Skeletal muscle satellite cell (primary cell): ENCODE results near the gene WWOX.

Experiments used
- H3K27me3 ChIP-seq: 2 replicates; pipeline ENCODE4 v1.7.0; 2013; ENCODE audit warnings: low read length; ENCODE audit not compliant: control insufficient read depth, insufficient read depth
- H3K36me3 ChIP-seq: 2 replicates; pipeline ENCODE4 v1.7.0; 2013; ENCODE audit warnings: mild to moderate bottlenecking, control low read depth, low read length; ENCODE audit not compliant: insufficient read depth
- H3K4me1 ChIP-seq: 2 replicates; pipeline ENCODE4 v1.7.0; 2013; ENCODE audit warnings: low read length; ENCODE audit not compliant: control insufficient read depth, insufficient read depth
- H3K4me2 ChIP-seq: 2 replicates; pipeline ENCODE4 v1.7.0; 2013; ENCODE audit warnings: mild to moderate bottlenecking, low read length
- H3K4me3 ChIP-seq: 2 replicates; pipeline ENCODE4 v1.7.0; 2013; ENCODE audit warnings: low read length
- H3K9ac ChIP-seq: 2 replicates; pipeline ENCODE4 v1.7.0; 2013; ENCODE audit warnings: mild to moderate bottlenecking, low read depth, low read length, moderate library complexity
- H3K9me3 ChIP-seq: replicated peaks from 2 replicates; pipeline ENCODE4 v1.7.0; 2013; ENCODE audit warnings: mild to moderate bottlenecking, control low read depth, low read length

WWOX gene

GRCh38 chr16:79137426-79137939 is 1038.0 kb downstream of the WWOX start:
- Histone ChIP-seq H3K9me3 (no peaks in the 10 kb centered on the region), H3K4me3 (no peak overlapping the region), H3K9ac (no peak overlapping the region), H3K4me2 (no peak overlapping the region), H3K27me3 (no peaks in the 10 kb centered on the region), H3K4me1 (no peaks in the 10 kb centered on the region), H3K36me3 (no peaks in the 10 kb centered on the region)

- Histone ChIP-seq H3K27me3 (no peaks in the 10 kb centered on the region), H3K9me3 (no peaks in the 10 kb centered on the region), H3K36me3 (no peaks in the 10 kb centered on the region), H3K9ac (no peak overlapping the region), H3K4me1 (no peaks in the 10 kb centered on the region), H3K4me3 (no peak overlapping the region), H3K4me2 (no peak overlapping the region)
Observed at GRCh38 chr16:79139799-79140198, 1040.3 kb downstream of the WWOX start.

GRCh38 chr16:79143026-79143425 is 1043.6 kb downstream of the WWOX start:
- Histone ChIP-seq H3K27me3 (no peaks in the 10 kb centered on the region), H3K4me3 (no peak overlapping the region), H3K9me3 (no peaks in the 10 kb centered on the region), H3K36me3 (no peaks in the 10 kb centered on the region), H3K9ac (no peak overlapping the region), H3K4me2 (no peak overlapping the region), H3K4me1 (no peaks in the 10 kb centered on the region)

- no peak overlapping the region for H3K4me3 ChIP-seq
- no peak overlapping the region for H3K4me2 ChIP-seq
- H3K36me3 ChIP-seq = no peaks in the 10 kb centered on the region
- H3K27me3 ChIP-seq = no peaks in the 10 kb centered on the region
- peaks cover 4% of the 10 kb centered on the region for H3K9me3 ChIP-seq
- no peaks in the 10 kb centered on the region for H3K4me1 ChIP-seq
- no peak overlapping the region for H3K9ac ChIP-seq
Observed at GRCh38 chr16:79150151-79150550, 1050.7 kb downstream of the WWOX start.

GRCh38 chr16:79150632-79151310 is 1051.3 kb downstream of the WWOX start:
- Histone ChIP-seq H3K27me3 (no peaks in the 10 kb centered on the region), H3K4me2 (no peak overlapping the region), H3K4me3 (no peak overlapping the region), H3K4me1 (no peaks in the 10 kb centered on the region), H3K9ac (no peak overlapping the region), H3K36me3 (no peaks in the 10 kb centered on the region), H3K9me3 (peaks cover 4% of the 10 kb centered on the region)

- Histone ChIP-seq H3K4me2 (no peak overlapping the region), H3K36me3 (no peaks in the 10 kb centered on the region), H3K9ac (no peak overlapping the region), H3K9me3 (no peaks in the 10 kb centered on the region), H3K4me1 (no peaks in the 10 kb centered on the region), H3K4me3 (no peak overlapping the region), H3K27me3 (no peaks in the 10 kb centered on the region)
Observed at GRCh38 chr16:79154086-79154485, 1054.6 kb downstream of the WWOX start.

GRCh38 chr16:79155471-79155870 is 1056.0 kb downstream of the WWOX start:
- Histone ChIP-seq H3K4me3 (no peak overlapping the region), H3K9me3 (no peaks in the 10 kb centered on the region), H3K4me1 (no peaks in the 10 kb centered on the region), H3K36me3 (no peaks in the 10 kb centered on the region), H3K9ac (no peak overlapping the region), H3K4me2 (no peak overlapping the region), H3K27me3 (no peaks in the 10 kb centered on the region)

- H3K27me3 ChIP-seq = no peaks in the 10 kb centered on the region
- H3K9ac ChIP-seq = no peak overlapping the region
- H3K4me2 ChIP-seq = no peak overlapping the region
- no peaks in the 10 kb centered on the region for H3K36me3 ChIP-seq
- H3K4me3 ChIP-seq = no peak overlapping the region
- H3K4me1 ChIP-seq = no peaks in the 10 kb centered on the region
- H3K9me3 ChIP-seq = no peaks in the 10 kb centered on the region
Observed at GRCh38 chr16:79155904-79156303, 1056.5 kb downstream of the WWOX start.

- H3K9me3 ChIP-seq = no peaks in the 10 kb centered on the region
- H3K4me3 ChIP-seq = no peak overlapping the region
- no peaks in the 10 kb centered on the region for H3K4me1 ChIP-seq
- no peak overlapping the region for H3K9ac ChIP-seq
- H3K36me3 ChIP-seq = no peaks in the 10 kb centered on the region
- H3K27me3 ChIP-seq = no peaks in the 10 kb centered on the region
- H3K4me2 ChIP-seq = no peak overlapping the region
Observed at GRCh38 chr16:79156761-79157160, 1057.3 kb downstream of the WWOX start.

- no peaks in the 10 kb centered on the region for H3K36me3 ChIP-seq
- H3K4me1 ChIP-seq = no peaks in the 10 kb centered on the region
- no peak overlapping the region for H3K9ac ChIP-seq
- H3K9me3 ChIP-seq = no peaks in the 10 kb centered on the region
- H3K27me3 ChIP-seq = no peaks in the 10 kb centered on the region
- H3K4me2 ChIP-seq = no peak overlapping the region
- no peak overlapping the region for H3K4me3 ChIP-seq
Observed at GRCh38 chr16:79158337-79158736, 1058.9 kb downstream of the WWOX start.

- no peaks in the 10 kb centered on the region for H3K27me3 ChIP-seq
Observed at GRCh38 chr16:79159261-79160049, 1060.0 kb downstream of the WWOX start.

GRCh38 chr16:79162977-79163376 is 1063.5 kb downstream of the WWOX start:
- H3K9me3 ChIP-seq = no peaks in the 10 kb centered on the region
- no peaks in the 10 kb centered on the region for H3K27me3 ChIP-seq
- no peaks in the 10 kb centered on the region for H3K4me1 ChIP-seq
- no peak overlapping the region for H3K4me2 ChIP-seq
- no peak overlapping the region for H3K4me3 ChIP-seq
- no peak overlapping the region for H3K9ac ChIP-seq
- no peaks in the 10 kb centered on the region for H3K36me3 ChIP-seq

More at GRCh38 chr16:79159261-79160049, 1060.0 kb downstream of the WWOX start:
- H3K36me3 ChIP-seq = no peaks in the 10 kb centered on the region
- no peak overlapping the region for H3K4me2 ChIP-seq
- H3K4me3 ChIP-seq = no peak overlapping the region
- no peak overlapping the region for H3K9ac ChIP-seq
- H3K4me1 ChIP-seq = no peaks in the 10 kb centered on the region
- H3K9me3 ChIP-seq = no peaks in the 10 kb centered on the region
